Adrenal gland (tissue), 12 donors: ENCODE data around the gene CEBPG. TPM values are rescaled to one million over a fixed set of nuclear protein-coding genes. Genes with fewer than 3 reads are reported as not detected.
A peak's percentile ranks its signal among the peaks of the same experiment; 100 is the strongest.

Experiments used
- DNase-seq, 7 donors: peaks; one replicate each; pipeline ENCODE4 v3.0.0-alpha.2; 2019 to 2020
- H3K27ac ChIP-seq, 5 donors: fragments of 200-600 bp; sonication (generic) in 4 of 5; 1 replicate in 3 of 5; 2 replicates in 2 of 5; pipeline versions ENCODE4 v1.5.1 to v1.8.0; 2016 to 2020; ENCODE audit warnings: mild to moderate bottlenecking in 1 of 5
- H3K27me3 ChIP-seq: fragments of 200-600 bp; 2 replicates; pipeline ENCODE4 v1.8.0; 2021
- H3K36me3 ChIP-seq, 2 donors: fragments of 200-600 bp; replicated peaks in 1 of 2; 1 replicate in 1 of 2; 2 replicates in 1 of 2; pipeline versions ENCODE4 v1.5.1 to v1.8.0; 2018 to 2022
- H3K4me1 ChIP-seq, 2 donors: fragments of 200-600 bp; replicated peaks in 1 of 2; 1 replicate in 1 of 2; 2 replicates in 1 of 2; pipeline versions ENCODE4 v1.5.1 to v1.8.0; 2018 to 2021
- H3K4me3 ChIP-seq, 4 donors: fragments of 200-600 bp; sonication (generic) in 3 of 4; one replicate each; pipeline ENCODE4 v1.5.1; 2016 to 2018
- H3K9me3 ChIP-seq, 3 donors: fragments of 200-600 bp; sonication (generic) in 1 of 3; replicated peaks in 1 of 3; 1 replicate in 2 of 3; 2 replicates in 1 of 3; pipeline versions ENCODE4 v1.5.1 to v1.8.0; 2016 to 2021
- CTCF ChIP-seq, 6 experiments: fragments of 450-650 bp in 4 of 6; fragments of 200-600 bp in 2 of 6; sonication (generic) in 1 of 6; IDR thresholded peaks; 1 replicate in 5 of 6; 2 replicates in 1 of 6; pipeline versions ENCODE4 v1.5.1 to v1.8.0; 2016 to 2021; ENCODE audit warnings: antibody characterized with exemption in 6 of 6, mild to moderate bottlenecking in 2 of 6, moderate library complexity in 1 of 6
- POLR2A ChIP-seq, 2 donors: fragments of 450-650 bp; IDR thresholded peaks; one replicate each; pipeline ENCODE4 v1.6.1; 2017; ENCODE audit warnings: antibody characterized with exemption in 2 of 2, mild to moderate bottlenecking in 2 of 2, moderate library complexity in 1 of 2
- WGBS, 4 donors: extraction: QIAGEN DNeasy Blood & Tissue Kit in 2 of 4; methylation state at CpG; one replicate each; pipeline versions ENCODE4 v1.1.5 to v1.1.7; 2013 to 2017; 5-methylcytosine and 5-hydroxymethylcytosine counted together
- intact Hi-C, 2 donors: fragments of 100-400 bp; cut with DNase I; formaldehyde crosslinking; loops; one replicate each; pipeline versions ENCODE4 v1.14.1 to v1.15.0; 2022 to 2023
- polyA plus RNA-seq, 3 donors: library from polyadenylated mRNA; stranded (reverse); fragments of 200-250 nt in 2 of 3; fragments of 350-450 nt in 1 of 3; fragmentation: Illumina TruSeq in 1 of 3; extraction: RNeasy Lipid Tissue Mini Kit (QIAGEN cat#74804) in 1 of 3; gene quantifications; one replicate each; pipeline ENCODE4 v1.2.3, GENCODE V29; 2013 to 2014
- total RNA-seq, 9 donors: library from RNA; depleted of rRNA in 4 of 9; stranded (reverse); fragments of >200 nt in 4 of 9; fragments of 120-200 nt in 1 of 9; fragmentation: NEBNext Ultra II Directional in 1 of 9; extraction: Animal tissue kit (Norgen Biotek cat#: 25700) in 1 of 9; gene quantifications; one replicate each; pipeline versions ENCODE4 v1.1.0 to v1.2.4, GENCODE V29; 2013 to 2023
- donor health status: healthy with polysubstance abuse.
- donor health status: Bipolar disorder and iron deficiency.
- donor health status: DM: yes; HTN: yes; CAD: no.
- donor health status: DM: no; HTN: no; CAD: no.
- donor health status: DM: no; HTN: no; CAD: no.
- donor health status: DM: yes; HTN: yes; CAD: no.

The CEBPG gene
- total and polyA plus RNA-seq, 12 donors, result 8.9 to 21.9 (median 10.7) TPM

- peaks cover 0 to 13% of the 10 kb centered on the region in 2 donors for H3K36me3 ChIP-seq
- peak overlapping the region in 3 of 5 donors; percentile 13 to 66 (median 54) for H3K27ac ChIP-seq
- no peak overlapping the region for H3K4me3 ChIP-seq
- H3K27me3 ChIP-seq, result no peaks in the 10 kb centered on the region
- intact Hi-C loops, result no loop called here
- WGBS, 4 donors, result 74 to 84% (median 82%) methylated on average over 17 to 22 of the region's 22 CpGs
- DNase-seq, result no peak
- H3K9me3 ChIP-seq, result no peaks in the 10 kb centered on the region
- peaks cover 18 to 63% of the 10 kb centered on the region in 2 donors for H3K4me1 ChIP-seq
- TF ChIP-seq CTCF (IDR thresholded peaks at IDR 0.05), result no peak
- no peak for TF ChIP-seq POLR2A (IDR thresholded peaks at IDR 0.05)
Measured at GRCh38 chr19:33389421-33390100, 16.1 kb downstream of the CEBPG start.

- Histone ChIP-seq H3K9me3 (no peaks in the 10 kb centered on the region), H3K36me3 (peaks cover 0 to 13% of the 10 kb centered on the region in 2 donors), H3K27ac (peak overlapping the region in 2 of 5 donors; percentile 54 to 66), H3K27me3 (no peaks in the 10 kb centered on the region), H3K4me1 (peaks cover 16 to 68% of the 10 kb centered on the region in 2 donors), H3K4me3 (no peak overlapping the region)
- 68 to 75% (median 70%) methylated on average over 15 to 19 of the region's 19 CpGs for WGBS, 4 donors
- intact Hi-C loops, result no loop called here
- no peak for TF ChIP-seq CTCF (IDR thresholded peaks at IDR 0.05)
- TF ChIP-seq POLR2A (IDR thresholded peaks at IDR 0.05), result no peak
- peak in 2 of 7 donors; percentile 19 to 25 for DNase-seq
Measured at GRCh38 chr19:33390101-33390907, 16.8 kb downstream of the CEBPG start.

GRCh38 chr19:33390908-33391630, 17.6 kb downstream of the CEBPG start:
- peaks cover 12 to 67% of the 10 kb centered on the region in 2 donors for H3K4me1 ChIP-seq
- no peak for TF ChIP-seq CTCF (IDR thresholded peaks at IDR 0.05)
- TF ChIP-seq POLR2A (IDR thresholded peaks at IDR 0.05), result no peak
- H3K27me3 ChIP-seq, result no peaks in the 10 kb centered on the region
- intact Hi-C loops, result no loop called here
- H3K4me3 ChIP-seq, result no peak overlapping the region
- DNase-seq, result peak in 1 of 7 donors; percentile 8
- WGBS, 4 donors, result 91 to 97% (median 93%) methylated on average over 3 to 24 of the region's 24 CpGs
- peaks cover 0 to 13% of the 10 kb centered on the region in 2 donors for H3K36me3 ChIP-seq
- H3K27ac ChIP-seq, result peak overlapping the region in 2 of 5 donors; percentile 3 to 44
- no peaks in the 10 kb centered on the region for H3K9me3 ChIP-seq
